GM12801 (cell line): Measurements from ENCODE around the gene CADM1.

ENCODE experiments used
- TF ChIP-seq, protein P1 (sequence below): IDR thresholded peaks from one replicate; pipeline ENCODE4 v1.5.1; 2011; ENCODE audit warnings: control low read depth; ENCODE audit not compliant: insufficient read length; ENCODE audit errors: extremely low read depth

CADM1 gene

GRCh38 chr11:115198321-115198741 lies 305.9 kb downstream of the CADM1 start:
- TF ChIP-seq, protein P1, sequence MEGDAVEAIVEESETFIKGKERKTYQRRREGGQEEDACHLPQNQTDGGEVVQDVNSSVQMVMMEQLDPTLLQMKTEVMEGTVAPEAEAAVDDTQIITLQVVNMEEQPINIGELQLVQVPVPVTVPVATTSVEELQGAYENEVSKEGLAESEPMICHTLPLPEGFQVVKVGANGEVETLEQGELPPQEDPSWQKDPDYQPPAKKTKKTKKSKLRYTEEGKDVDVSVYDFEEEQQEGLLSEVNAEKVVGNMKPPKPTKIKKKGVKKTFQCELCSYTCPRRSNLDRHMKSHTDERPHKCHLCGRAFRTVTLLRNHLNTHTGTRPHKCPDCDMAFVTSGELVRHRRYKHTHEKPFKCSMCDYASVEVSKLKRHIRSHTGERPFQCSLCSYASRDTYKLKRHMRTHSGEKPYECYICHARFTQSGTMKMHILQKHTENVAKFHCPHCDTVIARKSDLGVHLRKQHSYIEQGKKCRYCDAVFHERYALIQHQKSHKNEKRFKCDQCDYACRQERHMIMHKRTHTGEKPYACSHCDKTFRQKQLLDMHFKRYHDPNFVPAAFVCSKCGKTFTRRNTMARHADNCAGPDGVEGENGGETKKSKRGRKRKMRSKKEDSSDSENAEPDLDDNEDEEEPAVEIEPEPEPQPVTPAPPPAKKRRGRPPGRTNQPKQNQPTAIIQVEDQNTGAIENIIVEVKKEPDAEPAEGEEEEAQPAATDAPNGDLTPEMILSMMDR: no peak

- TF ChIP-seq, protein P1: no peak
Measured at GRCh38 chr11:115197433-115197832, 306.8 kb downstream of the CADM1 start.

DNA sequence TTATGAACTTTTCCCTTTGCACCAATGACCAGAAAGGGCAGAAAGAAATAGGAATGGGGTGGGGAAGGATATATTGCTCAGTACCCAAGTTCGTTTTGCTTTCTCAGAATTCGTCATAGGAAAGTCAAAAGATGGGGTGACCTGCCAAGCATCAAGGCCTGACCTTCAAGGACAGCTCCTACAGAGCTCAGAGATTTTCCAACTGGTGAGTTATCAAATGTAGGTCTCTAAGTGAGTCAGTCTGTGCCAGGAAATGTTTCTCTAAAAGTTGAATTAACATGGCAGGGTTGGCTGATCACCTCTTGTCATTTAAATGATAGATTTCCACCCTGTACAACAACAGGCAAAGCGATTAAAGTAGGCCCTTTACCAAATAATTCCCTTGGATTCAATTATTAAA lies 307.2 kb downstream of the CADM1 start:
- TF ChIP-seq, protein P1: no peak

DNA sequence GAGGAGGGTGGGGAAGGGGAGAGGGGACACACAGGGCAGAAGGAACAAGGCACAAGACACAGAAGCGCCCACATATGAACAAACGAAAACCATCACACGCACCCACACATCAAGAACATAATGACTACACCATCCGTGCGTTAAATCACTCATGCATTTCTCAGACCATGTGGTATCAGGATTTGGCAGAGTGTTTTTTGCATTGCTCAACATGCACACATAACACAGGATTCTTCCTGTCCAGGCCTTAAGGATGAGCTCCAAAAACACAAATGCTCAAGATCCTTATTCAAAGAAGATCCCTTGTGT lies 309.5 kb downstream of the CADM1 start:
- TF ChIP-seq, protein P1: no peak

DNA sequence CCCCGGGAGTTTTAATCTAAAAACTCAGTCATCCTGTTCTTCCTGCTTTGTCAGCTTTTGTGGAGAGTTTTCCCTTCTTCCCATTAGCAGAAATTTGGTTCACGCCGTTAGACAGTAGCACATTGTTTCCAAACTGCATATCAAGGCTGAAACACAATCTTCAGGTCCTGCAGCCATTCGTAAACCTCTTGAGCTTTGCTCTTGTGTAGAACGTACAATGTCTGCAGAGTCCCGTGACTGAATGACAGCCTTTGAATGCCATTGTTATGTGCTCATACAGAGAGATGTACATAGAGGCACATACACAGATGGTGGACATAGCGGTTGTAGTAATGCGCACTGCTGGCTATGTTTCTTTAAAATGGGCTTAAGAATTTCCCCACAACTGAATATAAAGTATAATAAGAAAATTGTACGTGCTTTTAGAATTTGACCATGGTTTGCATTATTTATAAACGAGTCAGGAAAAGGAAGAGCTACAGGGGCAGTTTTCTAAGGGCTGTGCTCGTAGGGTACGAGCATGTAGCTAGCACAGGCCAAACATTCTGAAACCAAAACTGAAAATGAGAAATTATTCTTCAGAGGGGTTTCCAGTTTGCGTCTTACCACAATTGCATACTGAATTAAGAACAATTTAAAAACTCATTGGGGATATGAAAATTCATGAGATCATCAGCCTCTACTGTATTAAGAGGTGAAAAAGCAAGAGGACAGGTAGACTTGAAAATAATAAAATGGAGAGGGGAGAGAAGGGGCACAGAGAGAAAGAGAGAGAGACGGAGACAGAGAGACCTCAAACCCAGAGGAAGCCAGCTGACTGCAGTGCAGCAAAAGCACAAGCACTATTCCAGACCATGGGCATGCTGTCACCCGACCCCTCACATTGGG lies 310.1 kb downstream of the CADM1 start:
- TF ChIP-seq, protein P1: no peak

- TF ChIP-seq, protein P1: no peak
Measured at GRCh38 chr11:115191761-115192160, 312.5 kb downstream of the CADM1 start.

DNA sequence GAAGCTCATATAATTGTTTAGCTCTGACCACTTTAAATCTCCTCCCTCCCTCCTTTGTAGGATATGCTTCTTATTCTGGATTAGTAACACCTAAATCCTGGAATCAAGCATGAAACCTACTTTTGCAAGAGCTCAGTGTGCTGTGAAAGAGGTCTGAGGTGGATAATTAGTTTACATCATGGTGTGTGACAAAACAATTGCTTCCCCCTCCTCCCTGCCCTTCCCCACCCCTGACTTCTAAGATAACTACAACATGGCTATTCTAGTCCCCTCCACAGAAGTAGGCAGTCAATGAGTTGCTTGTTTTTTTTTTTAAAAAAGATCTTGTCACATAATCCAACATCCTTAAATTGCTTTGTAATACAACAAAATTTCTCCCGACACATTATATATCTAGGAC lies 314.0 kb downstream of the CADM1 start:
- TF ChIP-seq, protein P1: no peak
